Spleen (tissue), 11 donors: Measurements from ENCODE around the gene MRPS34. TPM values are rescaled to one million over a fixed set of nuclear protein-coding genes. Genes with fewer than 3 reads are reported as not detected.

Experiments
- DNase-seq: peaks from one replicate; pipeline ENCODE4 v3.0.0-alpha.2; 2020
- H3K27ac ChIP-seq, 8 donors: fragments of 200-600 bp; sonication (generic) in 7 of 8; 1 replicate in 4 of 8; 2 replicates in 4 of 8; pipeline versions ENCODE4 v1.5.0 to v1.8.0; 2016 to 2021; ENCODE audit warnings: inconsistent platforms in 4 of 8, mild to moderate bottlenecking in 4 of 8, moderate library complexity in 1 of 8
- H3K27me3 ChIP-seq, 7 donors: fragments of 200-600 bp; sonication (generic) in 6 of 7; replicated peaks in 1 of 7; 1 replicate in 4 of 7; 2 replicates in 3 of 7; pipeline versions ENCODE4 v1.5.0 to v1.8.0; 2016 to 2021; ENCODE audit warnings: inconsistent platforms in 3 of 7, mild to moderate bottlenecking in 1 of 7
- H3K36me3 ChIP-seq, 6 donors: fragments of 200-600 bp; sonication (generic) in 5 of 6; 1 replicate in 4 of 6; 2 replicates in 2 of 6; pipeline versions ENCODE4 v1.5.0 to v1.8.0; 2016 to 2021; ENCODE audit warnings: inconsistent platforms in 2 of 6
- H3K4me1 ChIP-seq, 6 donors: fragments of 200-600 bp; sonication (generic) in 5 of 6; 1 replicate in 3 of 6; 2 replicates in 3 of 6; pipeline versions ENCODE4 v1.5.0 to v1.8.0; 2016 to 2021; ENCODE audit warnings: inconsistent platforms in 3 of 6
- H3K4me3 ChIP-seq, 8 donors: fragments of 200-600 bp; sonication (generic) in 7 of 8; 1 replicate in 4 of 8; 2 replicates in 4 of 8; pipeline versions ENCODE4 v1.5.0 to v1.8.0; 2016 to 2021; ENCODE audit warnings: inconsistent platforms in 4 of 8, mild to moderate bottlenecking in 4 of 8, moderate library complexity in 2 of 8
- H3K9me3 ChIP-seq, 8 donors: fragments of 200-600 bp; sonication (generic) in 7 of 8; 1 replicate in 4 of 8; 2 replicates in 4 of 8; pipeline versions ENCODE4 v1.5.0 to v1.8.0; 2016 to 2021; ENCODE audit warnings: inconsistent platforms in 4 of 8
- POLR2A ChIP-seq, 3 donors: fragments of 450-650 bp; IDR thresholded peaks; one replicate each; pipeline ENCODE4 v1.5.1; 2017; ENCODE audit warnings: antibody characterized with exemption in 3 of 3, mild to moderate bottlenecking in 1 of 3
- POLR2AphosphoS5 ChIP-seq, 3 donors: sonication (generic); formaldehyde crosslinking; IDR thresholded peaks; one replicate each; pipeline ENCODE4 v1.5.1; 2017; ENCODE audit warnings: antibody characterized with exemption in 3 of 3
- WGBS, 5 donors: extraction: QIAGEN DNeasy Blood & Tissue Kit in 3 of 5; methylation state at CpG; one replicate each; pipeline versions ENCODE4 v1.1.5 to v1.1.7; 2013 to 2018; 5-methylcytosine and 5-hydroxymethylcytosine counted together
- intact Hi-C: fragments of 100-400 bp; cut with DNase I; formaldehyde crosslinking; loops from one replicate; pipeline ENCODE4 v1.15.0; 2023; ENCODE audit warnings: low total_unique reads
- polyA plus RNA-seq, 3 donors: library from polyadenylated mRNA; stranded (reverse); fragments of 200-250 nt; gene quantifications; one replicate each; pipeline ENCODE4 v1.2.1, GENCODE V29; 2013
- total RNA-seq, 7 donors: library from RNA; depleted of rRNA in 3 of 7; stranded (reverse); fragments of >200 nt in 3 of 7; fragmentation: NEBNext Ultra II Directional in 4 of 7; extraction: Animal tissue kit (Norgen Biotek cat#: 25700) in 4 of 7; gene quantifications; one replicate each; pipeline versions ENCODE4 v1.1.0 to v1.2.1, GENCODE V29; 2016 to 2021
- TF ChIP-seq, protein P1 (sequence below), 11 experiments: fragments of 200-600 bp in 7 of 11; fragments of 450-650 bp in 4 of 11; sonication (generic) in 4 of 11; IDR thresholded peaks in 8 of 11; conservative IDR thresholded peaks in 3 of 11; 1 replicate in 7 of 11; 2 replicates in 4 of 11; pipeline versions ENCODE4 v1.4.0 to v1.8.0; 2016 to 2021; ENCODE audit warnings: antibody characterized with exemption in 11 of 11, inconsistent platforms in 4 of 11, mild to moderate bottlenecking in 1 of 11
- donor health status: healthy with polysubstance abuse.
- donor health status: DM: no; HTN: no; CAD: no; lungs with moderate emphysema.
- donor health status: DM: no; HTN: no; CAD: no.
- donor health status: Bipolar disorder and iron deficiency.
- donor health status: healthy.
- donor health status: DM: no; HTN: no; CAD: no.
- donor health status: DM: yes; HTN: yes; CAD: no.

Gene MRPS34
- total and polyA plus RNA-seq, 10 donors = 49.9 to 157 (median 63.8) TPM

DNA sequence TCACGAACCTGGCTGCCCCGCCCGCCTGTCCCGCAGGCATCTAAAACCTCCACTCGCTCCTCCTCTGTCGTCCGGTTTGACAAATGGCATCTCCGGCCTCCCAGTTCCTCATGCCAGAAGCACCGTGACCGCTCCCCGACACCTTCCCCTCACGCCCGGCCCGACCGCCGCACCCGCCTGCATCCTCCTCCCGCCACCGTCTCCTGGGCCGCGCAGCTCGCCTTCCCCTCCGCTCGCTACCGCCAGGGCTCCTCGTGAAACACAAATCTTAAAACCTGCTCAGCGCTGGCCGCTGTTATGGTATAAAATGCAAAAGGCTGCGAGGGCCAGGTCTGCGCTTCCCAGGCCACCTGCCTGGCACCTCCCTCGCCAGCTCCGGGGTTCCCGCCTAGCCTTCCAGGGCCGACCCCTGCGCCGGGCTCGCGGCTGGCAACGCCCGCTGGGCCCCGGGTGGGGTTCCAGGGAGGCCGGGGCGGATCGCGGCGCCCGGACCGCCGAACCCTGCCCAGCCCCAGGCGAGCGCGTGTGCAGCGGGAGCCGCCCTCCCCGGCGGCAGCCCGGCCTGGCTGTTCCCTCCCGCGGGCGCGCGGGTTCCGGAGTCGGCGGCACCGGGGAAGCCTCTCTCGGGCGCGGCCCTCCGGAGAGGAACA, 8.9 kb upstream of the MRPS34 start:
- Histone ChIP-seq H3K4me1 (peaks cover 22 to 88% (median 50%) of the 10 kb centered on the region in 6 donors), H3K9me3 (no peaks in the 10 kb centered on the region), H3K4me3 (peak overlapping the region; percentile 86 to 100 (median 94)), H3K27me3 (no peaks in the 10 kb centered on the region), H3K36me3 (peaks cover 0 to 66% (median 33%) of the 10 kb centered on the region in 6 donors), H3K27ac (peak overlapping the region; percentile 69 to 97 (median 94))
- 0 to 2% (median 1%) methylated on average over 30 to 70 of the region's 70 CpGs for WGBS, 5 donors
- intact Hi-C loops = no loop called here
- TF ChIP-seq, protein P1, sequence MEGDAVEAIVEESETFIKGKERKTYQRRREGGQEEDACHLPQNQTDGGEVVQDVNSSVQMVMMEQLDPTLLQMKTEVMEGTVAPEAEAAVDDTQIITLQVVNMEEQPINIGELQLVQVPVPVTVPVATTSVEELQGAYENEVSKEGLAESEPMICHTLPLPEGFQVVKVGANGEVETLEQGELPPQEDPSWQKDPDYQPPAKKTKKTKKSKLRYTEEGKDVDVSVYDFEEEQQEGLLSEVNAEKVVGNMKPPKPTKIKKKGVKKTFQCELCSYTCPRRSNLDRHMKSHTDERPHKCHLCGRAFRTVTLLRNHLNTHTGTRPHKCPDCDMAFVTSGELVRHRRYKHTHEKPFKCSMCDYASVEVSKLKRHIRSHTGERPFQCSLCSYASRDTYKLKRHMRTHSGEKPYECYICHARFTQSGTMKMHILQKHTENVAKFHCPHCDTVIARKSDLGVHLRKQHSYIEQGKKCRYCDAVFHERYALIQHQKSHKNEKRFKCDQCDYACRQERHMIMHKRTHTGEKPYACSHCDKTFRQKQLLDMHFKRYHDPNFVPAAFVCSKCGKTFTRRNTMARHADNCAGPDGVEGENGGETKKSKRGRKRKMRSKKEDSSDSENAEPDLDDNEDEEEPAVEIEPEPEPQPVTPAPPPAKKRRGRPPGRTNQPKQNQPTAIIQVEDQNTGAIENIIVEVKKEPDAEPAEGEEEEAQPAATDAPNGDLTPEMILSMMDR (IDR thresholded peaks at IDR 0.05 in 8 of 11, conservative IDR thresholded peaks at IDR 0.05 in 3 of 11) = peak in 1 of 11 experiments; percentile 21
- TF ChIP-seq POLR2A (IDR thresholded peaks at IDR 0.05) = no peak
- TF ChIP-seq POLR2AphosphoS5 (IDR thresholded peaks at IDR 0.05) = peak; percentile 0 to 55 (median 35)
- DNase-seq = peak; percentile 89

DNA sequence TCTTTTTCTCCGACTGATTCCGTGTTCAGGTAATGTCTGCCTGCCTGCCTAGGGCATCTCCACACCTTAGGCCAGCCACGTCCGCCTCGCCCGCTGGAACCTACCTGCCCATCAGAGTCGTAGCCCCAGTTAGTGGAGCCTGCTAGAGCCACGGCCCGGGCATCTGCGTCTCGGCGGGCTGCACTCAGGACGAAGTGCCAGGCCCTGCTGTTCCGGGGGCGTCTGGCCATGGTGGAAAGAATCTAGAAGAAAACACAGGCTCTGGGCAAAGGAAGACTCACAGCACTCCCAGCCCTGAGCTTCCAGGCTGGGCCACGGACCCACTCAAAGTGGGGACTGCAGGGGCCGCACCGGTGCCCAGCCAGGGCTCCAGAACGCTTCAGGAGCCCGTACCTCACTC, 8.3 kb upstream of the MRPS34 start:
- Histone ChIP-seq H3K4me3 (peak overlapping the region; percentile 86 to 100 (median 94)), H3K36me3 (peaks cover 0 to 66% (median 33%) of the 10 kb centered on the region in 6 donors), H3K9me3 (no peaks in the 10 kb centered on the region), H3K4me1 (peaks cover 22 to 87% (median 48%) of the 10 kb centered on the region in 6 donors), H3K27ac (peak overlapping the region in 6 of 8 donors; percentile 86 to 97 (median 95)), H3K27me3 (no peaks in the 10 kb centered on the region)
- 79 to 85% (median 80%) methylated on average over 16 to 20 of the region's 20 CpGs for WGBS, 5 donors
- TF ChIP-seq, protein P1 (IDR thresholded peaks at IDR 0.05 in 8 of 11, conservative IDR thresholded peaks at IDR 0.05 in 3 of 11) = no peak
- no peak for TF ChIP-seq POLR2AphosphoS5 (IDR thresholded peaks at IDR 0.05)
- TF ChIP-seq POLR2A (IDR thresholded peaks at IDR 0.05) = no peak
- intact Hi-C loops = no loop called here
- DNase-seq = peak; percentile 80

DNA sequence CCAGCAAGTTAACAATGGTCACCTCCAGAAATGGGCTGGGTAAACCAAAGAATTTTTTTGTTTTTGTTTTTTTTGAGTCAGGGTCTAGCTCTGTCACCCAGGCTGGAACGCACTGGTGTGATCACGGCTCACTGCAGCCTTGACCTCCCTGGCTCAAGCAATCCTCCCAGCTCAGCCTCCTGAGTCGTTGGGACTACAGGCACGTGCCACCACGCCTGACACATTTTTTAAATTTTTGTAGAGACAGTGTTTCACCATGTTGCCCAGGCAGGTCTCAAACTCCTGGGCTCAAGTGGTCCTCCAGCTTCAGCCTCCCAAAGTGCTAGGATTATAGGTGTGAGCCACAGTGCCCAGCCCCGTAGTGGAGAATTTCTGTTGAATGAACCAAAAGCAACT, 7.7 kb upstream of the MRPS34 start:
- intact Hi-C loops = no loop called here
- WGBS, 5 donors = 73 to 96% (median 83%) methylated on average over 6 of the region's 6 CpGs
- Histone ChIP-seq H3K27ac (no peak overlapping the region), H3K4me3 (peak overlapping the region in 2 of 8 donors; percentile 86 to 100), H3K27me3 (no peaks in the 10 kb centered on the region), H3K4me1 (peaks cover 22 to 88% (median 45%) of the 10 kb centered on the region in 6 donors), H3K36me3 (peaks cover 0 to 66% (median 35%) of the 10 kb centered on the region in 6 donors), H3K9me3 (no peaks in the 10 kb centered on the region)
- DNase-seq = no peak
- TF ChIP-seq, protein P1 (IDR thresholded peaks at IDR 0.05 in 8 of 11, conservative IDR thresholded peaks at IDR 0.05 in 3 of 11) = no peak
- no peak for TF ChIP-seq POLR2A (IDR thresholded peaks at IDR 0.05)
- no peak for TF ChIP-seq POLR2AphosphoS5 (IDR thresholded peaks at IDR 0.05)
